GM12878 (cell line): ENCODE results near the gene TRIP12. TPM values are rescaled to one million over a fixed set of nuclear protein-coding genes. Genes with fewer than 3 reads are reported as not detected.

Experiments used
- ATAC-seq: fragments of 200-7000 bp; cut with Tn5 transposase; 3 replicates; pipeline ENCODE4 v1.9.1; 2020; ENCODE audit warnings: mild to moderate bottlenecking, moderate library complexity
- BruUV-seq: library from RNA; stranded (reverse); fragments of 400-500 nt; replicated peaks from 2 replicates; lab custom pipeline; 2021; lab: Mats Ljungman, UMichigan
- CTCF ChIA-PET: fragments of 300-600 bp; sonication (Branson Sonifier 250); formaldehyde crosslinking; extraction: SDS; loops from one replicate; lab custom pipeline; 2021; ENCODE audit warnings: inconsistent platforms; lab: Yijun Ruan, JAX
- POLR2A ChIA-PET: fragments of 350-600 bp; formaldehyde crosslinking; extraction: SDS; loops from one replicate; lab custom pipeline; 2021; ENCODE audit warnings: inconsistent platforms; lab: Charles Lee
- RAD21 ChIA-PET: fragments of 300-600 bp; sonication (Branson Sonifier 250); formaldehyde crosslinking; loops from one replicate; lab custom pipeline; 2023; ENCODE audit warnings: antibody characterized with exemption; ENCODE audit not compliant: unreplicated experiment; lab: Charles Lee
- SMC1A ChIA-PET: fragments of 300-600 bp; sonication (Branson Sonifier 250); formaldehyde crosslinking; loops from one replicate; lab custom pipeline; 2023; ENCODE audit not compliant: unreplicated experiment, uncharacterized antibody; lab: Charles Lee
- DNase-seq: peaks from one replicate; pipeline ENCODE4 v3.0.0-alpha.2; 2011; ENCODE audit warnings: low read depth, low spot score
- FAIRE-seq: peaks from 3 replicates; lab custom pipeline; 2011; peaks lifted over from hg19 to GRCh38; lab: Jason Lieb, UNC
- H2AFZ ChIP-seq: 2 replicates; pipeline ENCODE4 v1.6.0; 2011; ENCODE audit warnings: low read depth, low read length, control low read depth; ENCODE audit not compliant: control insufficient read depth
- H3K27ac ChIP-seq: 2 replicates; pipeline ENCODE4 v1.5.1; 2011; ENCODE audit warnings: control low read depth; ENCODE audit not compliant: control insufficient read depth, insufficient read depth
- H3K27me3 ChIP-seq, 2 experiments: replicated peaks in 1 of 2; 2 replicates each; pipeline versions ENCODE4 v1.6.0 to v1.6.1; 2011; ENCODE audit warnings: low read length in 1 of 2; ENCODE audit not compliant: control insufficient read depth in 2 of 2, insufficient read depth in 2 of 2
- H3K36me3 ChIP-seq, 2 experiments: 2 replicates each; pipeline ENCODE4 v1.5.1; 2011; ENCODE audit warnings: low read length in 1 of 2; ENCODE audit not compliant: control insufficient read depth in 2 of 2, insufficient read depth in 2 of 2
- H3K4me1 ChIP-seq: 2 replicates; pipeline ENCODE4 v1.6.1; 2011; ENCODE audit warnings: mild to moderate bottlenecking, low read length, moderate library complexity, mixed read lengths; ENCODE audit not compliant: control insufficient read depth, insufficient read depth
- H3K4me2 ChIP-seq: 2 replicates; pipeline ENCODE4 v1.6.0; 2011; ENCODE audit warnings: control low read depth; ENCODE audit not compliant: control insufficient read depth, insufficient read depth
- H3K4me3 ChIP-seq: fragments of 200-600 bp; sonication (generic); 2 replicates; pipeline ENCODE4 v1.5.1; 2016
- H3K79me2 ChIP-seq: 2 replicates; pipeline ENCODE4 v1.6.0; 2011; ENCODE audit warnings: low read length; ENCODE audit not compliant: control insufficient read depth, insufficient read depth
- H3K9ac ChIP-seq: 2 replicates; pipeline ENCODE4 v1.8.0; 2011; ENCODE audit warnings: low read length, control low read depth, mixed read lengths; ENCODE audit not compliant: control insufficient read depth, insufficient read depth
- H3K9me3 ChIP-seq: replicated peaks from 3 replicates; pipeline ENCODE4 v1.5.1; 2011; ENCODE audit warnings: mild to moderate bottlenecking, low read length; ENCODE audit not compliant: control insufficient read depth, insufficient read depth
- H4K20me1 ChIP-seq: 2 replicates; pipeline ENCODE4 v1.6.0; 2011; ENCODE audit not compliant: control insufficient read depth, insufficient read depth
- ATF7 ChIP-seq: fragments of 450-650 bp; IDR thresholded peaks from 2 replicates; pipeline ENCODE4 v1.6.1; 2016; ENCODE audit warnings: low read depth, mild to moderate bottlenecking
- BRCA1 ChIP-seq: IDR thresholded peaks from 2 replicates; pipeline ENCODE4 v1.6.1; 2011; ENCODE audit warnings: low read depth, low read length, improper control_type of control experiment
- EGR1 ChIP-seq, 2 experiments: IDR thresholded peaks; 1 replicate in 1 of 2; 2 replicates in 1 of 2; pipeline ENCODE4 v1.6.1; 2011 to 2012; ENCODE audit warnings: low read depth in 2 of 2, low read length in 2 of 2, borderline replicate concordance in 1 of 2, mild to moderate bottlenecking in 1 of 2, moderate library complexity in 1 of 2
- HDAC6 ChIP-seq: fragments of 200-600 bp; sonication (generic); IDR thresholded peaks from one replicate; pipeline ENCODE4 v1.8.0; 2017; ENCODE audit warnings: antibody characterized with exemption; ENCODE audit not compliant: unreplicated experiment
- SMAD1 ChIP-seq: fragments of 450-650 bp; IDR thresholded peaks from 2 replicates; pipeline ENCODE4 v1.6.1; 2018; ENCODE audit warnings: mild to moderate bottlenecking, low read depth; ENCODE audit not compliant: partially characterized antibody
- ZZZ3 ChIP-seq: IDR thresholded peaks from 2 replicates; pipeline ENCODE4 v1.6.1; 2011; ENCODE audit warnings: low read depth; ENCODE audit not compliant: control insufficient read depth, insufficient read length
- WGBS: methylation state at CpG from one replicate; pipeline ENCODE4 v1.1.6; 2016; ENCODE audit warnings: low lambda C conversion rate; ENCODE audit not compliant: insufficient replicate concordance, insufficient coverage; ENCODE audit errors: missing lambda C conversion rate; 5-methylcytosine and 5-hydroxymethylcytosine counted together
- in situ Hi-C: fragments of 300-500 bp; cut with MboI; formaldehyde crosslinking; loops from 9 replicates; pipeline ENCODE4 v1.14.3; 2018; ENCODE audit warnings: mixed read lengths
- intact Hi-C: fragments of 100-400 bp; cut with micrococcal nuclease; formaldehyde crosslinking; loops from one replicate; pipeline ENCODE4 v1.14.2; 2022; ENCODE audit not compliant: unreplicated experiment
- polyA plus RNA-seq, 11 experiments: library from polyadenylated mRNA; depleted of rRNA in 4 of 11; unstranded in 6 of 11; stranded (reverse) in 5 of 11; fragments of >200 nt; fragmentation: Nextera tagmentation in 4 of 11; fragmentation: Illumina TruSeq in 1 of 11; extraction: Ambion mirVana in 4 of 11; extraction: Trizol in 1 of 11; gene quantifications; 1 replicate in 1 of 11; 2 replicates in 10 of 11; pipeline versions ENCODE4 v1.2.1 to v1.2.3, GENCODE V29; 2011 to 2016; ENCODE audit warnings: inconsistent platforms in 2 of 11, missing spikeins in 2 of 11, low read depth in 1 of 11
- total RNA-seq, 4 experiments: library from RNA; depleted of rRNA in 3 of 4; stranded (reverse); fragments of >200 nt in 3 of 4; fragmentation: Illumina TruSeq in 1 of 4; extraction: Trizol in 1 of 4; gene quantifications; 2 replicates each; pipeline versions ENCODE4 v1.2.1 to v1.2.3, GENCODE V29; 2013 to 2021
- TF ChIP-seq, protein P1 (sequence below): fragments of 450-650 bp; IDR thresholded peaks from 2 replicates; pipeline ENCODE4 v1.6.1; 2016; ENCODE audit warnings: mild to moderate bottlenecking

TRIP12 gene
- total and polyA plus RNA-seq, 10 of the 15 experiments (the other 5 are each of a cell fraction or from before 2014, with no cell fraction given) = 23.1 to 207 (median 97.0) TPM

DNA sequence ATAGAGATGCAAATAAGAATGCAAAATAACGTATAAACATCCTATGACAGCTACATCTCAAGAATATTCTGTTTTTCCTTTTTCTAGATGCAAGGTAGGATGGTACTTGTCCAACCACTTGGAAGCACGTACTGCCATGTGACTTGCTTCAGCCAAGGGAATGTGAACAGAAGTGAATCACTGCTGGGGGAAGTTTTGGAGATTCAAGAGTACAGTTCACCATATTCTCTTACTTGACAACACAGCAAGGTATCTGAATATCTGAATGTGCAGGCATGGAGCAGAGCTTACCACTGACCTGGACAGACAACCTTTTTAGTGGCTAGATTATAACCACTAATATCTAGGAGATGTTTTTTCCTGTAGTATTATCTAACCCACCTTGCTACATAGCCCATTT is 53.0 kb downstream of the TRIP12 start:
- no peak; the same call in 2 of the 3 replicates for ATAC-seq
- no peak overlapping the region for H3K4me3 ChIP-seq
- no peak overlapping the region for H3K9ac ChIP-seq
- H3K4me2 ChIP-seq = no peak overlapping the region
- ChIA-PET CTCF (interaction anchor here (0.9 to 1.4 kb wide), 2 partner anchors 10 to 46 kb away, joined by 3 read pairs; no protein-coding TSS in a partner anchor), SMC1A (interaction anchor here (0.9 to 2.0 kb wide), 5 partner anchors 8 to 67 kb away, joined by 3 to 8 read pairs (median 3); partner anchors contain the start of genes FBXO36 and TRIP12), RAD21 (no interaction called here), POLR2A (interaction anchor here (0.6 kb wide), 1 partner anchor 85 kb away, joined by 3 read pairs; no protein-coding TSS in a partner anchor)
- peaks cover 11% of the 10 kb centered on the region; the same call in 1 of the 2 replicates for H3K4me1 ChIP-seq
- H3K27ac ChIP-seq = no peak overlapping the region
- H4K20me1 ChIP-seq = no peaks in the 10 kb centered on the region
- H2AFZ ChIP-seq = no peak overlapping the region
- H3K79me2 ChIP-seq = peaks cover 66% of the 10 kb centered on the region
- H3K36me3 ChIP-seq = peaks cover 5 to 23% of the 10 kb centered on the region in 2 experiments
- no peaks in the 10 kb centered on the region for H3K27me3 ChIP-seq
- DNase-seq = no peak
- no TSS peak for BruUV-seq
- in situ Hi-C loops = no loop called here
- WGBS = 97% methylated on average over 2 of the region's 2 CpGs
- TF ChIP-seq HDAC6 (no peak), EGR1 (IDR thresholded peaks at IDR 0.05; ENCODE audit: borderline replicate concordance in 1 of 2, low read depth in 2 of 2, low read length in 2 of 2) (no peak), SMAD1 (no peak), ZZZ3 (no peak), ATF7 (no peak), BRCA1 (no peak)
- TF ChIP-seq, protein P1, sequence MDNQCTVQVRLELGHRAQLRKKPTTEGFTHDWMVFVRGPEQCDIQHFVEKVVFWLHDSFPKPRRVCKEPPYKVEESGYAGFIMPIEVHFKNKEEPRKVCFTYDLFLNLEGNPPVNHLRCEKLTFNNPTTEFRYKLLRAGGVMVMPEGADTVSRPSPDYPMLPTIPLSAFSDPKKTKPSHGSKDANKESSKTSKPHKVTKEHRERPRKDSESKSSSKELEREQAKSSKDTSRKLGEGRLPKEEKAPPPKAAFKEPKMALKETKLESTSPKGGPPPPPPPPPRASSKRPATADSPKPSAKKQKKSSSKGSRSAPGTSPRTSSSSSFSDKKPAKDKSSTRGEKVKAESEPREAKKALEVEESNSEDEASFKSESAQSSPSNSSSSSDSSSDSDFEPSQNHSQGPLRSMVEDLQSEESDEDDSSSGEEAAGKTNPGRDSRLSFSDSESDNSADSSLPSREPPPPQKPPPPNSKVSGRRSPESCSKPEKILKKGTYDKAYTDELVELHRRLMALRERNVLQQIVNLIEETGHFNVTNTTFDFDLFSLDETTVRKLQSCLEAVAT = no peak
- no peaks in the 10 kb centered on the region for H3K9me3 ChIP-seq
- FAIRE-seq = no peak
- intact Hi-C loops = no loop called here
